22Rv1 (cell line): ENCODE data around the gene CDIPT.

Experiments
- H3K27ac ChIP-seq: fragments of 450-650 bp; 2 replicates; pipeline ENCODE4 v1.5.1; 2017
- CTCF ChIP-seq: fragments of 450-650 bp; IDR thresholded peaks from 2 replicates; pipeline ENCODE4 v1.5.1; 2017; ENCODE audit warnings: mild to moderate bottlenecking
- ZFX ChIP-seq: fragments of 450-650 bp; IDR thresholded peaks from 2 replicates; pipeline ENCODE4 v1.6.1; 2017; ENCODE audit warnings: antibody characterized with exemption, borderline replicate concordance

Gene CDIPT

GRCh38 chr16:29858974-29859373 lies 4.1 kb downstream of the CDIPT start:
- TF ChIP-seq ZFX (no peak), CTCF (no peak)
- no peak overlapping the region for H3K27ac ChIP-seq

DNA sequence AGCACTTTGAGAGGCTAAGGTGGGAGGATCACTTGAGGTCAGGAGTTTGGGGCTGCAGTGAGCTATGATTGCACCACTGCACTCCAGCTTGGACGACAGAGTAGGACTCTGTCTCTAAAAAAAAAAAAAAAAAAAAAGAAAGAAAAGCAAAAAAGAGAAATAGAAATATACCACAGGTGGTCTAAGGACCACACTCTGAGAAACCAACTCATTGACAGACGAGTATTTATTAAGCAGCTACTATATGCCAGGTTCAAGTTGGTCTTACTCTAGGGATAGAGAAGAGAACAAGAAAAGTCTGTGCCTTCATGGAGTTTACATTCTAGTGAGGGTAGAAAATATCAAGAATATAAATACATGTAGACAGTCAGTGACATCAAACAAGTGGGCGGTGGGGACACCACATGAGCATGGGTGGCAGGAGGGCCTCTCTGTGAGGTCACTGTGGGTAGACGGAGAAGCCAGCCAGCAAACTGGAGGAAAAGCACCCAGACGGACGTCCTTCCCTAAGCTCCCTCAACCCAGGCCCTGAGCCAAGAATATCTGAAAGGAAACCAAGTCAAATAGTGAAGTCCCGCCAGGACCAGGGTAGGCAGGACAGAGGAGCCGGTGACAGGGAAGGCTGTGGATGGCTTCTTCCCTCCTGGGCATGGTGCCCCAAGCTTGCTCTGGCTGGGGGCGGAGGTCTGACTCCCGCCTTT lies 4.7 kb downstream of the CDIPT start:
- H3K27ac ChIP-seq: no peak overlapping the region
- TF ChIP-seq CTCF (no peak), ZFX (no peak)

DNA sequence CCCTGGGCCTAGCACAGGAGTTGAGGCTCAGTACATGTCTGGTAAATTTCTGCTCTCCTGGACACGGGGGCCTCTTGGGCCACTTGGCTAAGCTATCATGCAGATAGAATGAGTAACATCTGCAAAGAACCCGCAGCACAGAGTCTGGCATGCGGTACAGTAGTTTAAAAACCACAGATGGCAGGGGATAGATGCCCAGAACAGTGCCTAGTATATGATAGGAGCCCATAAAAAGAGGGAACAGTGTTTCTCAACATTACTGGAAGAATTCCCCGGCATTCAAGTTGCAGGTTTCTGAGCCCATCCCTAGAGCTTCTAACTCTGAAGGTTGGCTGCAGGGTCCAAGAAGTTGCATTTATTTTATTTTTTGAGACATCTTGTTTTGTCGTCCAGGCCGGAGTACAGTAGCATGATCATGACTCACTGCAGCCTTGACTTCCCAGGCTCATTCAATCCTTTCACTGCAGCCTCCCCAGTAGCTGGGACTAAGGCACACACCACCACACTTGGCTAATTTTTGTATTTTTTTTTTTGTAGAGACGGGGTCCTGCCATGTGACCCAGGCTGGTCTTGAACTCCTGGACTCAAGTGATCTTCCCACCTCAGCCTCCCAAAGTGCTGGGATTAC lies 5.8 kb downstream of the CDIPT start:
- no peak for TF ChIP-seq CTCF
- TF ChIP-seq ZFX: no peak
- no peak overlapping the region for H3K27ac ChIP-seq

- H3K27ac ChIP-seq: no peak overlapping the region
- no peak for TF ChIP-seq ZFX
- no peak for TF ChIP-seq CTCF
Observed at GRCh38 chr16:29854520-29855100, 8.4 kb downstream of the CDIPT start.

DNA sequence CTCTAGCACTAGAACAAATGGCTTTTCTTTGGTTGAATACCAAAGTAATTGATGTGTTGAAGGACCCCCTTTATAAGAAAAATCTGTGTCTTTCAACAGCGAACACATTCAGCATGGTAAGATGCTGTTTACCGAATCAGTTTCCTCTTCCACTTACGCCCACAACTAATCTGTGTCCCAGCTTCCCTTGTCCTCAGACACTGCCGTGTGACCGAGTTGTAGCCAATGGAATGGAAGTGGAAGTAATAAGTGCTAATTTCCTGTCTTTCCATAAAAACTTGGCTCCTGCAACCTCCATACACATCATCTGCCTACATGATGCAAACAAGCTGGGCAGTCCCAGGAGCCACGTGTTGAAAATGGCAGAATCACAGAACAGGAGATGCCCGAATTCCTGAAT lies 10.4 kb downstream of the CDIPT start:
- no peak overlapping the region for H3K27ac ChIP-seq

GRCh38 chr16:29850998-29851397 lies 12.0 kb downstream of the CDIPT start:
- H3K27ac ChIP-seq: no peak overlapping the region
- TF ChIP-seq CTCF: no peak
- no peak for TF ChIP-seq ZFX

More for the DNA sequence above, 10.4 kb downstream of the CDIPT start:
- TF ChIP-seq ZFX: no peak
- no peak for TF ChIP-seq CTCF

DNA sequence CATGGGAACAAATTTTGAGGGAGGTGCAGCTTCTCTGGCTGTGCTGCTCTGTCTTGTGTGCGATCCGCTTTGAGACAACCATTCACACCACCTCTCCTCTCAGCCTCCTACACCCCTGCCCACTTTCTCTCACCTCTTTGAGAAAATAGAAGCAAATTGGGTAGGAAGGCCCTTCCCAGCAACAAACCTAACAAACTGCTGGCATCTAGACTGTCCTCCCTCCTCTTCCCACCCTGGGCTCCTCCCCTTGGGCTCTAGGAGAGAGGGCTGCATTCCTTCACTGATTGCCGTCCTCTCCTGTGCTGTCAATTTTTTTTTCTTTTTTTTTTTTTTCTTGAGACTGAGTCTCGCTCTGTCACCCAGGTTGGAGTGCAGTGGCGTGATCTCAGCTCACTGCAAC lies 13.5 kb downstream of the CDIPT start:
- H3K27ac ChIP-seq: no peak overlapping the region
- TF ChIP-seq ZFX (no peak), CTCF (no peak)
